NT2/D1 (cell line): ENCODE data around the gene LIPC.
"Not testable (repeated sequence)": the region's sequence is repeated elsewhere in the genome, so short reads cannot be mapped to it uniquely, and the experiment has no call there.

Experiments used
- DNase-seq: peaks from one replicate; pipeline ENCODE4 v3.0.0-alpha.2; 2011; ENCODE audit warnings: low read depth, low spot score
- H3K27me3 ChIP-seq: 2 replicates; pipeline ENCODE4 v1.6.0; 2011; ENCODE audit warnings: mild to moderate bottlenecking; ENCODE audit not compliant: insufficient read length, insufficient read depth
- H3K36me3 ChIP-seq: 2 replicates; pipeline ENCODE4 v1.6.1; 2011; ENCODE audit warnings: mild to moderate bottlenecking, low read length, mixed read lengths; ENCODE audit not compliant: insufficient read depth, insufficient read length
- H3K4me1 ChIP-seq: 2 replicates; pipeline ENCODE4 v1.5.1; 2011; ENCODE audit not compliant: insufficient read depth, insufficient read length
- H3K4me3 ChIP-seq: 2 replicates; pipeline ENCODE4 v1.5.1; 2011; ENCODE audit warnings: low read depth; ENCODE audit not compliant: insufficient read length
- H3K9ac ChIP-seq: 2 replicates; pipeline ENCODE4 v1.6.0; 2011; ENCODE audit warnings: low read depth; ENCODE audit not compliant: insufficient read length
- H3K9me3 ChIP-seq: 2 replicates; pipeline ENCODE4 v1.5.1; 2011; ENCODE audit warnings: mild to moderate bottlenecking, low read length; ENCODE audit not compliant: insufficient read depth
- SUZ12 ChIP-seq: IDR thresholded peaks from 2 replicates; pipeline ENCODE4 v1.6.1; 2011; ENCODE audit not compliant: insufficient read length, insufficient read depth; ENCODE audit errors: extremely low read depth
- YY1 ChIP-seq: IDR thresholded peaks from 2 replicates; pipeline ENCODE4 v1.6.1; 2011; ENCODE audit not compliant: insufficient read length, insufficient read depth
- ZNF274 ChIP-seq: IDR thresholded peaks from 2 replicates; pipeline ENCODE4 v1.6.1; 2011; ENCODE audit warnings: mild to moderate bottlenecking, low read depth, low read length

Gene LIPC

GRCh38 chr15:58597943-58598828 lies 166.4 kb downstream of the LIPC start:
- no peaks in the 10 kb centered on the region for H3K4me1 ChIP-seq
- H3K36me3 ChIP-seq: peaks cover 26% of the 10 kb centered on the region
- no peak overlapping the region for H3K9ac ChIP-seq
- H3K4me3 ChIP-seq: no peak overlapping the region
- TF ChIP-seq ZNF274 (no peak), SUZ12 (no peak), YY1 (no peak)
- H3K27me3 ChIP-seq: no peaks in the 10 kb centered on the region
- DNase-seq: no peak
- H3K9me3 ChIP-seq: no peaks in the 10 kb centered on the region

- H3K9me3 ChIP-seq: no peaks in the 10 kb centered on the region
- no peaks in the 10 kb centered on the region for H3K4me1 ChIP-seq
- H3K36me3 ChIP-seq: peaks cover 23% of the 10 kb centered on the region
- no peak overlapping the region for H3K9ac ChIP-seq
- no peak for DNase-seq
- H3K4me3 ChIP-seq: no peak overlapping the region
- TF ChIP-seq YY1 (no peak), ZNF274 (no peak), SUZ12 (no peak)
- H3K27me3 ChIP-seq: no peaks in the 10 kb centered on the region
These were observed 167.0 kb downstream of the LIPC start for GRCh38 chr15:58598829-58599210.

- Histone ChIP-seq H3K9ac (no peak overlapping the region), H3K9me3 (no peaks in the 10 kb centered on the region), H3K27me3 (no peaks in the 10 kb centered on the region), H3K4me3 (no peak overlapping the region), H3K36me3 (peaks cover 24% of the 10 kb centered on the region), H3K4me1 (no peaks in the 10 kb centered on the region)
- TF ChIP-seq ZNF274: no peak
- no peak for TF ChIP-seq SUZ12
- no peak for TF ChIP-seq YY1
- no peak for DNase-seq
These were observed 171.0 kb downstream of the LIPC start for GRCh38 chr15:58602823-58603222.

- not testable (repeated sequence) for H3K4me3 ChIP-seq, DNase-seq, H3K4me1 ChIP-seq, H3K9ac ChIP-seq, H3K9me3 ChIP-seq, H3K27me3 ChIP-seq
- H3K36me3 ChIP-seq: peaks cover 24% of the 10 kb centered on the region
These were observed 172.1 kb downstream of the LIPC start for GRCh38 chr15:58603927-58604326.

- no peak for DNase-seq
- Histone ChIP-seq H3K9ac (no peak overlapping the region), H3K27me3 (no peaks in the 10 kb centered on the region), H3K4me1 (no peaks in the 10 kb centered on the region), H3K36me3 (peaks cover 24% of the 10 kb centered on the region), H3K9me3 (no peaks in the 10 kb centered on the region), H3K4me3 (no peak overlapping the region)
- no peak for TF ChIP-seq SUZ12
- no peak for TF ChIP-seq ZNF274
- TF ChIP-seq YY1: no peak
These were observed 172.7 kb downstream of the LIPC start for GRCh38 chr15:58604455-58604923.

- Histone ChIP-seq H3K9me3 (no peaks in the 10 kb centered on the region), H3K36me3 (peaks cover 36% of the 10 kb centered on the region), H3K9ac (no peak overlapping the region), H3K4me1 (no peaks in the 10 kb centered on the region), H3K27me3 (no peaks in the 10 kb centered on the region), H3K4me3 (no peak overlapping the region)
- no peak for TF ChIP-seq YY1
- no peak for DNase-seq
These were observed 174.2 kb downstream of the LIPC start for GRCh38 chr15:58605931-58606530.

GRCh38 chr15:58606577-58607080 lies 174.8 kb downstream of the LIPC start:
- no peaks in the 10 kb centered on the region for H3K4me1 ChIP-seq
- TF ChIP-seq ZNF274 (no peak), YY1 (no peak), SUZ12 (no peak)
- no peaks in the 10 kb centered on the region for H3K27me3 ChIP-seq
- H3K9ac ChIP-seq: no peak overlapping the region
- H3K36me3 ChIP-seq: peaks cover 37% of the 10 kb centered on the region
- no peaks in the 10 kb centered on the region for H3K9me3 ChIP-seq
- H3K4me3 ChIP-seq: no peak overlapping the region
- no peak for DNase-seq
